Esophagus muscularis mucosa (tissue), 4 donors: Measurements from ENCODE around the gene YY1. TPM values are rescaled to one million over a fixed set of nuclear protein-coding genes. Genes with fewer than 3 reads are reported as not detected.
"Not testable (repeated sequence)": the region's sequence is repeated elsewhere in the genome, so short reads cannot be mapped to it uniquely, and the experiment has no call there.

Experiments used
- DNase-seq: peaks from one replicate; pipeline ENCODE4 v3.0.0-alpha.2; 2017; ENCODE audit errors: extremely low spot score
- H3K27ac ChIP-seq, 4 donors: fragments of 200-600 bp; sonication (generic); replicated peaks in 1 of 4; 1 replicate in 3 of 4; 2 replicates in 1 of 4; pipeline ENCODE4 v1.5.1; 2016 to 2019; ENCODE audit warnings: mild to moderate bottlenecking in 1 of 4
- H3K27me3 ChIP-seq, 4 donors: fragments of 200-600 bp; sonication (generic); one replicate each; pipeline versions ENCODE4 v1.5.1 to v1.6.0; 2016 to 2019
- H3K36me3 ChIP-seq, 4 donors: fragments of 200-600 bp; sonication (generic); one replicate each; pipeline ENCODE4 v1.5.1; 2016 to 2019
- H3K4me1 ChIP-seq, 4 donors: fragments of 200-600 bp; sonication (generic); one replicate each; pipeline ENCODE4 v1.5.1; 2016 to 2019
- H3K4me3 ChIP-seq, 4 donors: fragments of 200-600 bp; sonication (generic); 1 replicate in 2 of 4; 2 replicates in 2 of 4; pipeline ENCODE4 v1.5.1; 2016 to 2019; ENCODE audit warnings: mild to moderate bottlenecking in 4 of 4, moderate library complexity in 1 of 4
- H3K9me3 ChIP-seq, 4 donors: fragments of 200-600 bp; sonication (generic); 1 replicate in 3 of 4; 2 replicates in 1 of 4; pipeline ENCODE4 v1.5.1; 2016 to 2019
- CTCF ChIP-seq, 3 experiments: fragments of 200-600 bp in 2 of 3; fragments of 450-650 bp in 1 of 3; sonication (generic) in 2 of 3; IDR thresholded peaks; one replicate each; pipeline ENCODE4 v1.5.1; 2017 to 2019; ENCODE audit warnings: antibody characterized with exemption in 3 of 3, mild to moderate bottlenecking in 2 of 3, moderate library complexity in 1 of 3
- EP300 ChIP-seq: sonication (generic); formaldehyde crosslinking; IDR thresholded peaks from one replicate; pipeline ENCODE4 v1.6.1; 2017; ENCODE audit warnings: antibody characterized with exemption
- POLR2A ChIP-seq: fragments of 450-650 bp; IDR thresholded peaks from one replicate; pipeline ENCODE4 v1.6.1; 2017; ENCODE audit warnings: antibody characterized with exemption, moderate library complexity, mild to moderate bottlenecking, low read depth
- POLR2AphosphoS5 ChIP-seq, 2 donors: sonication (generic); formaldehyde crosslinking; IDR thresholded peaks; one replicate each; pipeline ENCODE4 v1.6.1; 2017; ENCODE audit warnings: antibody characterized with exemption in 2 of 2
- WGBS: methylation state at CpG from one replicate; pipeline ENCODE4 v1.1.5; 2018; 5-methylcytosine and 5-hydroxymethylcytosine counted together
- intact Hi-C: fragments of 100-400 bp; cut with DNase I; formaldehyde crosslinking; loops from one replicate; pipeline ENCODE4 v1.15.1; 2023
- total RNA-seq, 4 donors: library from RNA; depleted of rRNA; stranded (reverse); fragments of >200 nt; gene quantifications; one replicate each; pipeline versions ENCODE4 v1.1.0 to v1.2.1, GENCODE V29; 2016

YY1 gene
- total RNA-seq, 4 donors from 2014 or later = 54.8 to 83.4 (median 62.7) TPM

- H3K4me3 ChIP-seq = peak overlapping the region; percentile 81 to 95 (median 87)
- no peaks in the 10 kb centered on the region for H3K27me3 ChIP-seq
- intact Hi-C loops = loop anchor here (5.0 kb wide), 1 partner anchor 43 kb away; no protein-coding TSS in a partner anchor
- DNase-seq = no peak
- peak overlapping the region; percentile 91 to 93 (median 92) for H3K27ac ChIP-seq
- H3K4me1 ChIP-seq = peaks cover 17 to 45% (median 30%) of the 10 kb centered on the region in 4 donors
- H3K9me3 ChIP-seq = no peaks in the 10 kb centered on the region
- WGBS = 3% methylated on average over 7 of the region's 82 CpGs
- TF ChIP-seq EP300 (no peak), CTCF (IDR thresholded peaks at IDR 0.05) (peak; percentile 63 to 84 (median 70)), POLR2AphosphoS5 (IDR thresholded peaks at IDR 0.05) (peak in 1 of 2 donors; percentile 61)
- peaks cover 0 to 14% (median 5%) of the 10 kb centered on the region in 4 donors for H3K36me3 ChIP-seq
These were observed 46.3 kb downstream of the YY1 start for GRCh38 chr14:100285021-100285912.

- intact Hi-C loops = loop anchor here (5.0 kb wide), 1 partner anchor 44 kb away; no protein-coding TSS in a partner anchor
- Histone ChIP-seq H3K4me3 (peak overlapping the region; percentile 81 to 95 (median 87)), H3K27me3 (no peaks in the 10 kb centered on the region), H3K4me1 (peaks cover 24 to 52% (median 33%) of the 10 kb centered on the region in 4 donors), H3K36me3 (peaks cover 0 to 20% (median 10%) of the 10 kb centered on the region in 4 donors), H3K27ac (peak overlapping the region; percentile 91 to 93 (median 92)), H3K9me3 (no peaks in the 10 kb centered on the region)
- WGBS = 24% methylated on average over 9 of the region's 13 CpGs
- no peak for DNase-seq
- TF ChIP-seq EP300 (no peak), CTCF (IDR thresholded peaks at IDR 0.05) (no peak), POLR2A (no peak), POLR2AphosphoS5 (IDR thresholded peaks at IDR 0.05) (no peak)
These were observed 47.0 kb downstream of the YY1 start for GRCh38 chr14:100285913-100286400.

GRCh38 chr14:100286484-100287191 lies 47.7 kb downstream of the YY1 start:
- H3K9me3 ChIP-seq = no peaks in the 10 kb centered on the region
- 76% methylated on average over 9 of the region's 10 CpGs for WGBS
- DNase-seq = no peak
- peaks cover 24 to 47% (median 29%) of the 10 kb centered on the region in 4 donors for H3K4me1 ChIP-seq
- no peaks in the 10 kb centered on the region for H3K27me3 ChIP-seq
- H3K36me3 ChIP-seq = peaks cover 0 to 20% (median 17%) of the 10 kb centered on the region in 4 donors
- intact Hi-C loops = loop anchor here (5.0 kb wide), 1 partner anchor 44 kb away; no protein-coding TSS in a partner anchor
- H3K27ac ChIP-seq = no peak overlapping the region
- TF ChIP-seq CTCF (IDR thresholded peaks at IDR 0.05) (no peak), POLR2AphosphoS5 (IDR thresholded peaks at IDR 0.05) (no peak), EP300 (no peak), POLR2A (no peak)
- H3K4me3 ChIP-seq = no peak overlapping the region

- H3K36me3 ChIP-seq = peaks cover 7 to 27% (median 23%) of the 10 kb centered on the region in 4 donors
- whole genome bisulfite sequencing = 89% methylated on average over 10 of the region's 12 CpGs
- H3K4me1 ChIP-seq = peaks cover 24 to 45% (median 29%) of the 10 kb centered on the region in 4 donors
- TF ChIP-seq EP300 = no peak
- no peak for TF ChIP-seq CTCF (IDR thresholded peaks at IDR 0.05)
- TF ChIP-seq POLR2A = no peak
- no peak for TF ChIP-seq POLR2AphosphoS5 (IDR thresholded peaks at IDR 0.05)
- no peaks in the 10 kb centered on the region for H3K9me3 ChIP-seq
- no peak for DNase-seq
- no peaks in the 10 kb centered on the region for H3K27me3 ChIP-seq
- H3K27ac ChIP-seq = no peak overlapping the region
- intact Hi-C loops = loop anchor here (5.0 kb wide), 1 partner anchor 45 kb away; no protein-coding TSS in a partner anchor
- no peak overlapping the region for H3K4me3 ChIP-seq
These were observed 48.5 kb downstream of the YY1 start for GRCh38 chr14:100287202-100287997.

- no CpG with 5 or more reads among the region's 8 CpGs for WGBS
These were observed 49.0 kb downstream of the YY1 start for GRCh38 chr14:100287998-100288295.

More at GRCh38 chr14:100287998-100288295, 49.0 kb downstream of the YY1 start:
- H3K9me3 ChIP-seq, H3K4me3 ChIP-seq, H3K27ac ChIP-seq, DNase-seq, H3K27me3 ChIP-seq: not testable (repeated sequence)
- intact Hi-C loops = loop anchor here (5.0 kb wide), 1 partner anchor 46 kb away; no protein-coding TSS in a partner anchor
- peaks cover 10 to 32% (median 29%) of the 10 kb centered on the region in 4 donors for H3K36me3 ChIP-seq
- H3K4me1 ChIP-seq = peaks cover 22 to 47% (median 29%) of the 10 kb centered on the region in 4 donors
